OCI-LY3 (cell line): Measurements from ENCODE around the gene KRTAP10-4.

Experiments used
- CTCF ChIP-seq: fragments of 200-600, 300-600 bp; sonication (generic); IDR thresholded peaks from 2 replicates; pipeline ENCODE4 v1.5.1; 2014; ENCODE audit warnings: antibody characterized with exemption, low read length, low read depth
- EZH2phosphoT487 ChIP-seq: fragments of 200-600 bp; shearing (Covaris generic); IDR thresholded peaks from 2 replicates; pipeline ENCODE4 v1.6.1; 2018; ENCODE audit warnings: antibody characterized with exemption, mixed run types, low read depth

- TF ChIP-seq CTCF, result no peak
- TF ChIP-seq EZH2phosphoT487, result no peak
Observed at GRCh38 chr21:44568667-44569556, 4.6 kb upstream of the KRTAP10-4 start.
